OCI-LY7 (cell line): ENCODE measurements around the gene RAC2. TPM values are rescaled to one million over a fixed set of nuclear protein-coding genes. Genes with fewer than 3 reads are reported as not detected.

Source experiments
- BruUV-seq: library from RNA; stranded (reverse); fragments of 400-500 nt; replicated peaks from 2 replicates; lab custom pipeline; 2021; lab: Mats Ljungman, UMichigan
- CTCF ChIA-PET: fragments of 300-600 bp; sonication (Branson Sonifier 250); formaldehyde crosslinking; loops from one replicate; lab custom pipeline; 2022; ENCODE audit warnings: antibody characterized with exemption; ENCODE audit not compliant: unreplicated experiment; lab: Charles Lee
- POLR2A ChIA-PET: fragments of 300-600 bp; sonication (Branson Sonifier 250); formaldehyde crosslinking; loops from one replicate; lab custom pipeline; 2022; ENCODE audit warnings: antibody characterized with exemption; lab: Charles Lee
- DNase-seq: peaks from one replicate; pipeline ENCODE4 v3.0.0-alpha.2; 2015; ENCODE audit warnings: low spot score
- H2AFZ ChIP-seq: fragments of 200-600 bp; sonication (generic), shearing (Covaris generic); 2 replicates; pipeline ENCODE4 v1.6.1; 2014; ENCODE audit warnings: mild to moderate bottlenecking, antibody characterized with exemption, low read length, moderate library complexity
- H3K27ac ChIP-seq: fragments of 200-600 bp; sonication (generic); 2 replicates; pipeline ENCODE4 v1.5.1; 2014; ENCODE audit warnings: mixed run types, low read depth, mild to moderate bottlenecking, moderate library complexity, low read length, inconsistent platforms; ENCODE audit not compliant: poor library complexity, severe bottlenecking
- H3K36me3 ChIP-seq: fragments of 200-600 bp; sonication (generic); 2 replicates; pipeline ENCODE4 v1.6.1; 2014; ENCODE audit warnings: mild to moderate bottlenecking, antibody characterized with exemption, low read length, moderate library complexity, mixed read lengths; ENCODE audit not compliant: insufficient read depth
- H3K4me1 ChIP-seq: fragments of 200-600 bp; sonication (generic); 2 replicates; pipeline ENCODE4 v1.5.1; 2014; ENCODE audit warnings: mild to moderate bottlenecking, low read length; ENCODE audit not compliant: insufficient read depth, poor library complexity, severe bottlenecking
- H3K4me2 ChIP-seq: fragments of 200-600 bp; sonication (generic); 2 replicates; pipeline ENCODE4 v1.6.1; 2014; ENCODE audit warnings: mild to moderate bottlenecking, low read length
- H3K4me3 ChIP-seq: fragments of 200-600 bp; sonication (generic); 2 replicates; pipeline ENCODE4 v1.5.1; 2014; ENCODE audit warnings: mild to moderate bottlenecking, low read depth, low read length; ENCODE audit not compliant: poor library complexity, severe bottlenecking
- H3K79me2 ChIP-seq: fragments of 200-600 bp; sonication (generic); 2 replicates; pipeline ENCODE4 v1.6.1; 2016; ENCODE audit warnings: low read depth, mild to moderate bottlenecking, low read length, moderate library complexity, mixed read lengths; ENCODE audit not compliant: insufficient read depth
- H3K9me2 ChIP-seq: fragments of 200-600 bp; sonication (generic); 2 replicates; pipeline ENCODE4 v1.6.1; 2016; ENCODE audit warnings: mild to moderate bottlenecking, low read length, mixed read lengths; ENCODE audit not compliant: insufficient read depth
- H3K9me3 ChIP-seq: fragments of 200-600 bp; sonication (generic); 2 replicates; pipeline ENCODE4 v1.6.1; 2014; ENCODE audit warnings: mild to moderate bottlenecking, mixed run types, low read length, mixed read lengths
- H4K20me1 ChIP-seq: fragments of 200-600 bp; sonication (generic); 2 replicates; pipeline ENCODE4 v1.6.1; 2014; ENCODE audit warnings: mild to moderate bottlenecking, antibody characterized with exemption, low read length, moderate library complexity, mixed read lengths; ENCODE audit not compliant: insufficient read depth
- CTCF ChIP-seq: fragments of 200-600 bp; sonication (generic); conservative IDR thresholded peaks from 2 replicates; pipeline ENCODE4 v1.5.1; 2014; ENCODE audit warnings: mild to moderate bottlenecking, antibody characterized with exemption, low read length, moderate library complexity, mixed read lengths
- EZH2phosphoT487 ChIP-seq: fragments of 200-600 bp; sonication (generic); IDR thresholded peaks from 2 replicates; pipeline ENCODE4 v1.6.1; 2018; ENCODE audit warnings: low read depth, borderline replicate concordance, mild to moderate bottlenecking, mixed run types, antibody characterized with exemption, low read length, moderate library complexity, mixed read lengths
- intact Hi-C: fragments of 100-400 bp; cut with micrococcal nuclease; formaldehyde crosslinking; loops from one replicate; pipeline ENCODE4 v1.10.0; 2022; ENCODE audit not compliant: unreplicated experiment
- total RNA-seq, 2 experiments: library from RNA; depleted of rRNA in 1 of 2; stranded (reverse); fragments of >200 nt in 1 of 2; shearing (Covaris generic) in 1 of 2; gene quantifications; 2 replicates each; pipeline ENCODE4 v1.2.3, GENCODE V29; 2014 to 2022

The RAC2 gene
- total RNA-seq, 2 experiments from 2014 or later: 142 to 321 TPM

DNA sequence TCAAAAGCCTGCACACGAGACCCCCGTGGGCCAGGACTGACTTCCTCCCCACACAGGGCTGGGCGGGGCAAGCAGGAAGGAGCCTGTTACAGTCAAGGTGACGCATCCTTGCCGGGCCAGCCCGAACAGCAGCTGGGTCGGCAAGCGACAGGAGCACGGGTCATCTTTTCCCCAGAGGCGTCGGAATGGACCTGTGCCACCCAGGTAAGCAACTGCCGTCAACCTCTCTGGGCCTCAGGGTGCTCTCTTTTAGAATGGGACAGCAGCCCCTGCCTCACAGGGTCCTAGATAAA, 38.3 kb upstream of the RAC2 start, which contains the start of gene CYTH4:
CYTH4 (plus strand) TSS at position 124 of the 293 bp plus-strand sequence; CDS start at position 186, 62 bp downstream.
- Histone ChIP-seq H4K20me1 (no peaks in the 10 kb centered on the region), H3K79me2 (peaks cover 10% of the 10 kb centered on the region; the same call in 1 of the 2 replicates), H3K9me2 (no peaks in the 10 kb centered on the region), H3K9me3 (no peaks in the 10 kb centered on the region), H3K4me3 (peak within 1 kb of the TSS; percentile 80), H3K27ac (peak within 1 kb of the TSS; percentile 89), H3K4me1 (peaks cover 60% of the 10 kb centered on the region), H3K4me2 (peak within 1 kb of the TSS; percentile 91), H3K36me3 (peaks cover under 1% of the 10 kb centered on the region; the same call in 1 of the 2 replicates), H2AFZ (peak within 1 kb of the TSS; percentile 74; the same call in 1 of the 2 replicates)
- TF ChIP-seq CTCF (no peak), EZH2phosphoT487 (no peak)
- POLR2A ChIA-PET: interaction anchor here (1.1 kb wide), 1 partner anchor 203 kb away, joined by 3 read pairs; no protein-coding TSS in a partner anchor
- CTCF ChIA-PET: interaction anchor here (0.6 kb wide), 1 partner anchor 50 kb away, joined by 3 read pairs; no protein-coding TSS in a partner anchor
- BruUV-seq: no TSS peak
- peak; percentile 82 for DNase-seq
- intact Hi-C loops: loop anchor here (1.0 kb wide), 1 partner anchor 8 kb away; no protein-coding TSS in a partner anchor

DNA sequence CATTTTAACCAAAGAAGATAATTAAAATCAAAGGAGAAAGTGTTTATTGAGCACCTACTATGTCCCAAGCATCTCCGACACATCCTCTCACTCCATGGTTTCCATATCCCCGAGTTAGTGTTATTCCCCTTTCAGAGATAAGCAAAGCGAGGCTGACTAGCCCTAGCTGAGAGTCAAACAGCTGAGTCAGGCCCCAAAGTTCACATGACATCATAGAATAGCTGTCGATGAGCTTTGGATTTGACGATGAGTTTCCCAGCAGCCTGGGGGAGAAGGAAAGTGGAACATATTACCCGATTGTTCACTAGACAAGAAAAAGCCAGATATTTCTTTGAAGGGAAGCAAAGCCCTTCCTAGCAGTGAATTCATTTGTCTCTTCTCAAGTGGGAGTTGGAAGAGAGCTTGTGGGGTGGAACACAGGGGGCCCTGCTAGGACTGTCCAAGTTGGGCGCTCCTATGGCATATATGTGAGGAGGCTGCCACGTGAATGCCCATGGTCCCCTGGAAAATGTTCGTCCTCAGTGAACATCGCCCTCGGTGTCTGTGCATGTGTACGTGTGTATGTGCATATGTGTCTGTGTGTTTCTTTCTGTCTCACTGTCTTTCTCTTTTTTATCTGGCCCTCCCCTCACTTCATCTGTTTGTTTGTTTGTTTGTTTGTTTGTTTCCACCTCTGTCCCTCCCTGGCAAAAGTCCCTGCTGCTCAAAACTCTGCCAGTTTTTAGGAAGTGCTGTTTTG, 37.7 kb upstream of the RAC2 start:
- H4K20me1 ChIP-seq: no peaks in the 10 kb centered on the region
- no peak for TF ChIP-seq EZH2phosphoT487
- no peak for TF ChIP-seq CTCF
- ChIA-PET CTCF (no interaction called here), POLR2A (interaction anchor here (0.6 kb wide), 1 partner anchor 849 kb away, joined by 3 read pairs; no protein-coding TSS in a partner anchor)
- H3K9me2 ChIP-seq: no peaks in the 10 kb centered on the region
- H3K4me2 ChIP-seq: peak overlapping the region; percentile 91
- BruUV-seq: no TSS peak
- peaks cover 10% of the 10 kb centered on the region; the same call in 1 of the 2 replicates for H3K79me2 ChIP-seq
- peaks cover 63% of the 10 kb centered on the region for H3K4me1 ChIP-seq
- intact Hi-C loops: loop anchor here (1.0 kb wide), 1 partner anchor 8 kb away; no protein-coding TSS in a partner anchor
- peak overlapping the region; percentile 80 for H3K4me3 ChIP-seq
- no peak for DNase-seq
- peak overlapping the region; percentile 89 for H3K27ac ChIP-seq
- H3K36me3 ChIP-seq: no peaks in the 10 kb centered on the region; the same call in 1 of the 2 replicates
- H3K9me3 ChIP-seq: no peaks in the 10 kb centered on the region
- H2AFZ ChIP-seq: peak overlapping the region; percentile 74; the same call in 1 of the 2 replicates
